Activated CD4-positive, alpha-beta T cell treated with anti-CD3 and anti-CD28 coated beads for 24 hours (primary cell): ENCODE data around the gene ERBB2.
"Not testable (repeated sequence)": the region's sequence is repeated elsewhere in the genome, so short reads cannot be mapped to it uniquely, and the experiment has no call there.

ENCODE experiments used
- DNase-seq, 2 donors: peaks; one replicate each; pipeline ENCODE4 v3.0.0-alpha.2; 2020; ENCODE audit warnings: low read depth in 2 of 2

Gene ERBB2

GRCh38 chr17:39678340-39679116, 21.3 kb upstream of the ERBB2 start:
- no peak for DNase-seq

- DNase-seq, result no peak
These were observed 20.2 kb upstream of the ERBB2 start for GRCh38 chr17:39679521-39680192.

GRCh38 chr17:39683295-39683939, 16.4 kb upstream of the ERBB2 start:
- DNase-seq, result no peak

- DNase-seq, result no peak
These were observed 15.3 kb upstream of the ERBB2 start for GRCh38 chr17:39684369-39685192.

GRCh38 chr17:39687101-39687545, 12.7 kb upstream of the ERBB2 start:
- no peak for DNase-seq

GRCh38 chr17:39687546-39688474, 12.1 kb upstream of the ERBB2 start, which contains the start of gene PGAP3:
Gene PGAP3, minus strand, starts transcription at chr17:39688057. Its CDS starts 43 bp downstream, at chr17:39688014.
- DNase-seq, result peak; percentile 74 to 80

GRCh38 chr17:39688475-39688835, 11.4 kb upstream of the ERBB2 start:
- no peak for DNase-seq

- DNase-seq, result no peak
These were observed 10.9 kb upstream of the ERBB2 start for GRCh38 chr17:39688945-39689344.

- DNase-seq, result no peak
These were observed 5.3 kb upstream of the ERBB2 start for GRCh38 chr17:39694593-39694992.

- no peak for DNase-seq
These were observed 4.8 kb upstream of the ERBB2 start for GRCh38 chr17:39695089-39695474.

- no peak for DNase-seq
These were observed 3.1 kb upstream of the ERBB2 start for GRCh38 chr17:39696731-39697130.

- DNase-seq, result no peak
These were observed 1.9 kb upstream of the ERBB2 start for GRCh38 chr17:39697961-39698360.

- not testable (repeated sequence) for DNase-seq
These were observed 577 bp upstream of the ERBB2 start for GRCh38 chr17:39699157-39699817.

GRCh38 chr17:39700148-39700987, 504 bp downstream of the ERBB2 start:
- DNase-seq, result no peak

GRCh38 chr17:39701012-39701783, 1.3 kb downstream of the ERBB2 start:
- no peak for DNase-seq

GRCh38 chr17:39701784-39702422, 2.0 kb downstream of the ERBB2 start:
- DNase-seq, result no peak

GRCh38 chr17:39702901-39703893, 3.3 kb downstream of the ERBB2 start:
- no peak for DNase-seq
